IMR-90 (cell line): ENCODE measurements around the gene TGFBI. TPM values are rescaled to one million over a fixed set of nuclear protein-coding genes. Genes with fewer than 3 reads are reported as not detected.

Source experiments
- ATAC-seq: fragments of 200-7000 bp; cut with Tn5 transposase; 2 replicates; pipeline ENCODE4 v1.9.1; 2020; ENCODE audit warnings: low read depth, mild to moderate bottlenecking, moderate library complexity
- BruUV-seq: library from RNA; stranded (reverse); fragments of 400-500 nt; replicated peaks from 2 replicates; lab custom pipeline; 2021; lab: Mats Ljungman, UMichigan
- CTCF ChIA-PET: fragments of 300-600 bp; formaldehyde crosslinking; extraction: SDS; loops from one replicate; lab custom pipeline; 2021; ENCODE audit warnings: antibody characterized with exemption; lab: Yijun Ruan, JAX
- POLR2A ChIA-PET: fragments of 300-600 bp; sonication (Branson Sonifier 250); formaldehyde crosslinking; loops from one replicate; lab custom pipeline; 2022; ENCODE audit warnings: antibody characterized with exemption; ENCODE audit not compliant: unreplicated experiment; lab: Charles Lee
- DNase-seq: peaks from one replicate; pipeline ENCODE4 v3.0.0; 2013
- H2AFZ ChIP-seq: replicated peaks from 2 replicates; pipeline ENCODE3; 2013; ENCODE audit warnings: low read length, mild to moderate bottlenecking; ENCODE audit not compliant: poor library complexity
- H2AK5ac ChIP-seq: 2 replicates; pipeline ENCODE4 v1.6.1; 2013; ENCODE audit warnings: low read depth, low read length, inconsistent platforms
- H2AK9ac ChIP-seq: replicated peaks from 2 replicates; pipeline ENCODE3; 2013; ENCODE audit warnings: mild to moderate bottlenecking, low read depth, low read length, moderate library complexity; ENCODE audit not compliant: poor library complexity
- H2BK120ac ChIP-seq: 2 replicates; pipeline ENCODE4 v1.6.1; 2013; ENCODE audit warnings: low read depth, low read length, inconsistent platforms
- H2BK15ac ChIP-seq: 3 replicates; pipeline ENCODE4 v1.6.1; 2013; ENCODE audit warnings: low read depth, low read length, inconsistent platforms
- H2BK20ac ChIP-seq: 2 replicates; pipeline ENCODE4 v1.6.1; 2013; ENCODE audit warnings: low read depth, mild to moderate bottlenecking, inconsistent platforms, low read length, moderate library complexity
- H2BK5ac ChIP-seq: 2 replicates; pipeline ENCODE4 v1.6.1; 2013; ENCODE audit warnings: mild to moderate bottlenecking, low read depth, low read length, inconsistent platforms; ENCODE audit not compliant: poor library complexity, severe bottlenecking
- H3K14ac ChIP-seq: replicated peaks from 2 replicates; pipeline ENCODE4 v1.6.1; 2013; ENCODE audit warnings: low read depth, low read length, inconsistent platforms
- H3K18ac ChIP-seq: 2 replicates; pipeline ENCODE4 v1.6.1; 2013; ENCODE audit warnings: low read depth, low read length, control low read depth
- H3K23ac ChIP-seq: 2 replicates; pipeline ENCODE4 v1.6.1; 2013; ENCODE audit warnings: low read depth, low read length, inconsistent platforms
- H3K27ac ChIP-seq: 2 replicates; pipeline ENCODE4 v1.5.1; 2013; ENCODE audit warnings: mild to moderate bottlenecking, control low read depth, low read length; ENCODE audit not compliant: insufficient read depth
- H3K27me3 ChIP-seq: 2 replicates; pipeline ENCODE4 v1.6.1; 2013; ENCODE audit warnings: low read length; ENCODE audit not compliant: control insufficient read depth, insufficient read depth
- H3K36me3 ChIP-seq: 2 replicates; pipeline ENCODE4 v1.6.1; 2013; ENCODE audit warnings: low read length, mixed read lengths; ENCODE audit not compliant: control insufficient read depth, insufficient read depth
- H3K4ac ChIP-seq: 2 replicates; pipeline ENCODE4 v1.6.1; 2013; ENCODE audit warnings: low read depth, low read length, inconsistent platforms
- H3K4me1 ChIP-seq: 2 replicates; pipeline ENCODE4 v1.6.1; 2013; ENCODE audit warnings: low read length, mixed read lengths; ENCODE audit not compliant: control insufficient read depth, insufficient read depth
- H3K4me2 ChIP-seq: 2 replicates; pipeline ENCODE4 v1.6.1; 2013; ENCODE audit warnings: low read depth, mild to moderate bottlenecking, control low read depth, low read length, moderate library complexity
- H3K4me3 ChIP-seq: 2 replicates; pipeline ENCODE4 v1.5.1; 2013; ENCODE audit warnings: low read depth, mild to moderate bottlenecking, control low read depth, low read length, moderate library complexity; ENCODE audit not compliant: insufficient read depth
- H3K56ac ChIP-seq: 2 replicates; pipeline ENCODE4 v1.6.1; 2013; ENCODE audit warnings: low read length, inconsistent platforms; ENCODE audit not compliant: insufficient read depth; ENCODE audit errors: extremely low read depth
- H3K79me1 ChIP-seq, 2 experiments: 2 replicates each; pipeline ENCODE4 v1.6.1; 2013; ENCODE audit warnings: low read length in 2 of 2, inconsistent platforms in 1 of 2, low read depth in 1 of 2
- H3K9ac ChIP-seq: 2 replicates; pipeline ENCODE4 v1.6.1; 2013; ENCODE audit warnings: low read depth, low read length, control low read depth
- H3K9me1 ChIP-seq: 2 replicates; pipeline ENCODE4 v1.6.1; 2013; ENCODE audit warnings: low read length, inconsistent platforms; ENCODE audit not compliant: insufficient read depth
- H3K9me3 ChIP-seq: 2 replicates; pipeline ENCODE4 v1.6.1; 2013; ENCODE audit warnings: low read length; ENCODE audit not compliant: control insufficient read depth, insufficient read depth
- H4K20me1 ChIP-seq: 2 replicates; pipeline ENCODE4 v1.6.1; 2013; ENCODE audit warnings: low read length, inconsistent platforms; ENCODE audit not compliant: insufficient read depth
- H4K5ac ChIP-seq: 2 replicates; pipeline ENCODE4 v1.6.1; 2013; ENCODE audit warnings: mild to moderate bottlenecking, low read depth, low read length, control low read depth
- H4K8ac ChIP-seq, 2 experiments: 2 replicates each; pipeline ENCODE4 v1.6.1; 2013; ENCODE audit warnings: low read depth in 2 of 2, low read length in 2 of 2, control low read depth in 1 of 2, inconsistent platforms in 1 of 2
- H4K91ac ChIP-seq: 2 replicates; pipeline ENCODE4 v1.6.1; 2013; ENCODE audit warnings: low read depth, low read length, inconsistent platforms; ENCODE audit not compliant: insufficient read depth
- MAFK ChIP-seq: IDR thresholded peaks from 2 replicates; pipeline ENCODE4 v1.6.1; 2012; ENCODE audit warnings: low read depth, low read length, improper control_type of control experiment
- WGBS, 2 experiments: methylation state at CpG; one replicate each; pipeline versions ENCODE4 v1.1.5 to v1.1.7; 2013; ENCODE audit warnings: missing lambda C conversion rate in 2 of 2; ENCODE audit not compliant: insufficient read length in 1 of 2; ENCODE audit errors: extremely low coverage in 2 of 2; 5-methylcytosine and 5-hydroxymethylcytosine counted together
- dilution Hi-C: fragments of 300-500 bp; cut with HindIII; formaldehyde crosslinking; loops from one replicate; pipeline ENCODE4 v1.14.3; 2018; ENCODE audit warnings: low sequenced_read_pairs; ENCODE audit not compliant: unreplicated experiment
- in situ Hi-C: fragments of 300-500 bp; cut with MboI; formaldehyde crosslinking; loops from 3 replicates; pipeline ENCODE4 v1.14.3; 2019; ENCODE audit warnings: low sequenced_read_pairs, inconsistent platforms, mixed read lengths
- intact Hi-C: fragments of 100-400 bp; cut with micrococcal nuclease; formaldehyde crosslinking; loops from 2 replicates; pipeline ENCODE4 v1.10.0; 2022
- polyA plus RNA-seq, 3 experiments: library from polyadenylated mRNA; depleted of rRNA; stranded (reverse); fragments of >200 nt; gene quantifications; 2 replicates each; pipeline ENCODE4 v1.2.3, GENCODE V29; 2012; ENCODE audit warnings: low replicate concordance in 1 of 3
- total RNA-seq: library from RNA; depleted of rRNA; stranded (reverse); fragments of >200 nt; gene quantifications from 2 replicates; pipeline ENCODE4 v1.2.3, GENCODE V29; 2012
- TF ChIP-seq, protein P1 (sequence below): fragments of 150-350 bp; IDR thresholded peaks from 2 replicates; pipeline ENCODE4 v1.6.1; 2017; ENCODE audit warnings: mild to moderate bottlenecking, antibody characterized with exemption, low read length, low read depth

TGFBI gene
- total and polyA plus RNA-seq, 2 of the 4 experiments (the other 2 are of a cell fraction): 618 to 1,551 TPM

DNA sequence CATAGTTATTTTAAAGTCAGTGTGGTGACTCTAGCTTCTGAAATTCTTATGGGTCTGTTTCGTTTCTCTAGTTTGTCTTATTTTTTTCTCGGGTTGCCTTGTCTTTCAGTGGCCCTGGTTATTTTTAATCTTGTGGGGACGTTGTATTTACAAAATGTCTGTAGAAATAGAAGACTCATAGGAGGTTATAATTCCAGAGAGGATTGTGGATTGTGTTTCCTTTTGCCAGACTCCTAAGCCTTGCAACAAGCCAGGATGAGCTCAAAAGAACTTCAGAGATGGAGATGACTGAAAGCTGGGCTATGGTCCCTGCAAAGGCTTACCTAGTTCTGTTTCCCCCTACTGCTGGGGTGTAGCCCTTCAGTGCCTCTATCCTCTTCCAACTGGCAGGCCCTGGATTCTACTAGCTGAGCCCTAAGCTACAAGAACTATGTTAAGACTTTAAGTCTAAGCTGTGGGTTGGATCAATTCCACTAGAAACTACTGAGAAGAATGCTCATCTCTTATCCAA is 41.8 kb upstream of the TGFBI start:
- no TSS peak for BruUV-seq
- H3K9me1 ChIP-seq: no peaks in the 10 kb centered on the region
- no peak overlapping the region for H2AFZ ChIP-seq
- H2BK20ac ChIP-seq: peak overlapping the region; percentile 44; the same call in 1 of the 2 replicates
- no peaks in the 10 kb centered on the region for H3K36me3 ChIP-seq
- ChIA-PET CTCF (interaction anchor here (1.0 to 1.4 kb wide), 3 partner anchors 15 to 71 kb away, joined by 3 to 4 read pairs (median 3); no protein-coding TSS in a partner anchor), POLR2A (interaction anchor here (0.6 kb wide), 1 partner anchor 173 kb away, joined by 3 read pairs; no protein-coding TSS in a partner anchor)
- peak overlapping the region; percentile 46; the same call in 1 of the 2 replicates for H3K18ac ChIP-seq
- peak overlapping the region; percentile 28; the same call in 1 of the 2 replicates for H3K4ac ChIP-seq
- peak overlapping the region; percentile 9; the same call in 1 of the 2 replicates for H4K5ac ChIP-seq
- in situ Hi-C loops (no loop called here), intact Hi-C loops (loop anchor here (5.0 kb wide), 1 partner anchor 40 kb away; the partner anchor contains the start of gene TGFBI), dilution Hi-C loops (no loop called here)
- no peaks in the 10 kb centered on the region for H3K79me1 ChIP-seq
- peak overlapping the region; percentile 31; the same call in 1 of the 2 replicates for H3K23ac ChIP-seq
- no peak overlapping the region; the same call in 2 of the 3 replicates for H2BK15ac ChIP-seq
- no peaks in the 10 kb centered on the region for H3K27me3 ChIP-seq
- ATAC-seq (peak; percentile 82), DNase-seq (peak; percentile 38)
- no peak for TF ChIP-seq MAFK
- TF ChIP-seq, protein P1, sequence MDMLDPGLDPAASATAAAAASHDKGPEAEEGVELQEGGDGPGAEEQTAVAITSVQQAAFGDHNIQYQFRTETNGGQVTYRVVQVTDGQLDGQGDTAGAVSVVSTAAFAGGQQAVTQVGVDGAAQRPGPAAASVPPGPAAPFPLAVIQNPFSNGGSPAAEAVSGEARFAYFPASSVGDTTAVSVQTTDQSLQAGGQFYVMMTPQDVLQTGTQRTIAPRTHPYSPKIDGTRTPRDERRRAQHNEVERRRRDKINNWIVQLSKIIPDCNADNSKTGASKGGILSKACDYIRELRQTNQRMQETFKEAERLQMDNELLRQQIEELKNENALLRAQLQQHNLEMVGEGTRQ: no peak
- H4K91ac ChIP-seq: 0 out of 2 replicates have a peak overlapping the region, but pooled peaks have one; percentile 20
- peak overlapping the region; percentile 64 for H2BK120ac ChIP-seq
- H3K9ac ChIP-seq: 0 out of 2 replicates have a peak overlapping the region, but pooled peaks have one; percentile 19
- H3K27ac ChIP-seq: peak overlapping the region; percentile 51; the same call in 1 of the 2 replicates
- H4K8ac ChIP-seq: peak overlapping the region in 1 of 2 experiments; percentile 35; a peak in 1 of 4 replicates
- H3K4me2 ChIP-seq: peak overlapping the region; percentile 11; the same call in 1 of the 2 replicates
- H3K56ac ChIP-seq: no peak overlapping the region
- peak overlapping the region; percentile 5; the same call in 1 of the 2 replicates for H2AK5ac ChIP-seq
- H3K14ac ChIP-seq: peak overlapping the region; percentile 84; the same call in 1 of the 2 replicates
- H3K4me3 ChIP-seq: no peak overlapping the region
- no peaks in the 10 kb centered on the region for H4K20me1 ChIP-seq
- H2AK9ac ChIP-seq: no peak overlapping the region
- no CpG with 5 or more reads among the region's 3 CpGs for WGBS, 2 experiments
- no peaks in the 10 kb centered on the region for H3K9me3 ChIP-seq
- H3K4me1 ChIP-seq: peaks cover 10% of the 10 kb centered on the region; the same call in 1 of the 2 replicates
- H2BK5ac ChIP-seq: peak overlapping the region; percentile 42
